HepG2 (cell line): ENCODE results near the gene PIP5KL1. TPM values are rescaled to one million over a fixed set of nuclear protein-coding genes. Genes with fewer than 3 reads are reported as not detected.

Experiments
- ATF7-NPFF ChIP-seq: sonication (generic); formaldehyde crosslinking; IDR thresholded peaks from 2 replicates; pipeline ENCODE4 v1.8.1; 2023; ENCODE audit warnings: mild to moderate bottlenecking, low read depth, missing genetic modification reagents, moderate library complexity
- ELF4 ChIP-seq: sonication (generic); formaldehyde crosslinking; IDR thresholded peaks from 2 replicates; pipeline ENCODE4 v1.5.0; 2020; ENCODE audit warnings: missing genetic modification reagents, mild to moderate bottlenecking, moderate library complexity, borderline replicate concordance
- MED1 ChIP-seq: sonication (generic); formaldehyde crosslinking; IDR thresholded peaks from 2 replicates; pipeline ENCODE4 v1.4.0; 2020; ENCODE audit warnings: missing genetic modification reagents
- NAIF1 ChIP-seq: sonication (generic); formaldehyde crosslinking; IDR thresholded peaks from 2 replicates; pipeline ENCODE4 v1.5.0; 2020; ENCODE audit warnings: mild to moderate bottlenecking, missing genetic modification reagents, borderline replicate concordance
- RXRA ChIP-seq: sonication (generic); formaldehyde crosslinking; IDR thresholded peaks from 2 replicates; pipeline ENCODE4 v1.5.1; 2020; ENCODE audit warnings: missing genetic modification reagents
- SMARCE1 ChIP-seq: fragments of 450-650 bp; IDR thresholded peaks from 2 replicates; pipeline ENCODE4 v1.6.1; 2017; ENCODE audit warnings: borderline replicate concordance
- ZNF430 ChIP-seq: sonication (generic); formaldehyde crosslinking; IDR thresholded peaks from 2 replicates; pipeline ENCODE4 v1.9.0; 2021; ENCODE audit warnings: mild to moderate bottlenecking, missing genetic modification reagents
- ZNF672 ChIP-seq: sonication (generic); formaldehyde crosslinking; IDR thresholded peaks from 2 replicates; pipeline ENCODE4 v1.8.1; 2022; ENCODE audit warnings: missing genetic modification reagents
- ZNF674 ChIP-seq: sonication (generic); formaldehyde crosslinking; IDR thresholded peaks from 2 replicates; pipeline ENCODE4 v1.5.0; 2020; ENCODE audit warnings: low read depth, mild to moderate bottlenecking, missing genetic modification reagents
- polyA plus RNA-seq, 8 experiments: library from polyadenylated mRNA; depleted of rRNA in 3 of 8; stranded (reverse) in 7 of 8; unstranded in 1 of 8; fragments of >200 nt; fragmentation: Illumina TruSeq in 4 of 8; extraction: Trizol in 4 of 8; gene quantifications; 2 replicates each; pipeline versions ENCODE4 v1.2.1 to v1.2.3, GENCODE V29; 2011 to 2016; ENCODE audit warnings: low read depth in 4 of 8, missing spikeins in 1 of 8, mixed read lengths in 1 of 8; ENCODE audit not compliant: insufficient read depth in 1 of 8
- total RNA-seq, 5 experiments: library from RNA; depleted of rRNA; stranded (reverse); fragments of >200 nt; fragmentation: Illumina TruSeq; extraction: Trizol; gene quantifications; 2 replicates each; pipeline ENCODE4 v1.2.3, GENCODE V29; 2016; ENCODE audit warnings: low read depth in 1 of 5
- TF ChIP-seq, protein P1 (sequence below): sonication (generic); formaldehyde crosslinking; IDR thresholded peaks from 2 replicates; pipeline ENCODE4 v1.4.0; 2020; ENCODE audit warnings: missing genetic modification reagents, mild to moderate bottlenecking, borderline replicate concordance
- TF ChIP-seq, protein P2 (sequence below): sonication (generic); formaldehyde crosslinking; IDR thresholded peaks from 2 replicates; pipeline ENCODE4 v1.4.0; 2020; ENCODE audit warnings: missing genetic modification reagents, borderline replicate concordance
- TF ChIP-seq, protein P3 (sequence below): sonication (generic); formaldehyde crosslinking; IDR thresholded peaks from 2 replicates; pipeline ENCODE4 v1.8.0; 2022; ENCODE audit warnings: missing genetic modification reagents, mild to moderate bottlenecking, inconsistent platforms, borderline replicate concordance
- TF ChIP-seq, protein P4 (sequence below): sonication (generic); formaldehyde crosslinking; IDR thresholded peaks from 2 replicates; pipeline ENCODE4 v1.4.0; 2020; ENCODE audit warnings: mild to moderate bottlenecking, missing genetic modification reagents
- TF ChIP-seq, protein P5 (sequence below): sonication (generic); formaldehyde crosslinking; conservative IDR thresholded peaks from 2 replicates; pipeline ENCODE4 v1.8.0; 2022; ENCODE audit warnings: mild to moderate bottlenecking, moderate library complexity, missing genetic modification reagents

Gene PIP5KL1
- total and polyA plus RNA-seq, 2 of the 13 experiments (the other 11 are each of a cell fraction or from before 2014, with no cell fraction given), result 0.20 to 0.49 TPM

DNA sequence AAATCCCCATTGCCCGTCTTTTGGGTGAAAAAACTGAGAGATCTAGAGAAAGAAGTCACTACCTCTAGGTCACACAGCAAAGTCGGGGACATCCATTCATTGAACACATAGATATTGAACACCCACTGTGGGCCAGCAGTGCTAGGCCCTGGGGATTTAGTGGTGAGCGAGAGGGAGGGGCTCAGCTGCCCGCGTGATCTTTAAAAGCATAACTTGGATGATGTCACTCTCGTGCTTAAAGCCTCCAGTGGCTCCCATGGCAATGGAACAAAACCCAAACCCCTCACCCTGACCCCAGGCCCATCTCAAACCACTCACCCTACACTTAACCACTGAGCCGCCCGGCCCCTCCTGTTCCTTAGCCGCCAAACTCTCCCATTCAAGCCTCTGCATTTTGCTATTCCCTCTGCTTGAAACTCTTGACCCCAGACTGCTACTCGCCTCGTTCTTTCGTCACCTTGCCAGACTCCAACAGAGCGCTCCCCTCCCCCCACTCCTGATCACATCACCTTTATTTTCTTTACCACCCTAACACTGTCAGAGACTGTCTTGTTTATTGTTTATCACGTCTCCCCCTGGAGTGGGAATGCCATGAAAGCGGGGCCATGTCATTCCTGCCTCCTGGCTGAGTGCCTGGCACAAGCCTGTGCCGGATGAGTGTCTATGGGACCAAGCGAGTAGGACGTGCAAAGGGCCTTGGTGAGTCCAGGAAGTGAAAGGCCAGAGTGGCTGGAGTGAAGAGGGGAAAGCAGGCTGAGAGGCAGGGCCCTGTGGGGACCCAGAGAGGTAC, 710 bp upstream of the PIP5KL1 start (continued):
- TF ChIP-seq, protein P1, sequence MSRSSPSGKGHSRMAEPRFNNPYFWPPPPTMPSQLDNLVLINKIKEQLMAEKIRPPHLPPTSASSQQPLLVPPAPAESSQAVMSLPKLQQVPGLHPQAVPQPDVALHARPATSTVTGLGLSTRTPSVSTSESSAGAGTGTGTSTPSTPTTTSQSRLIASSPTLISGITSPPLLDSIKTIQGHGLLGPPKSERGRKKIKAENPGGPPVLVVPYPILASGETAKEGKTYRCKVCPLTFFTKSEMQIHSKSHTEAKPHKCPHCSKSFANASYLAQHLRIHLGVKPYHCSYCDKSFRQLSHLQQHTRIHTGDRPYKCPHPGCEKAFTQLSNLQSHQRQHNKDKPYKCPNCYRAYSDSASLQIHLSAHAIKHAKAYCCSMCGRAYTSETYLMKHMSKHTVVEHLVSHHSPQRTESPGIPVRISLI, result no peak
- TF ChIP-seq, protein P2, sequence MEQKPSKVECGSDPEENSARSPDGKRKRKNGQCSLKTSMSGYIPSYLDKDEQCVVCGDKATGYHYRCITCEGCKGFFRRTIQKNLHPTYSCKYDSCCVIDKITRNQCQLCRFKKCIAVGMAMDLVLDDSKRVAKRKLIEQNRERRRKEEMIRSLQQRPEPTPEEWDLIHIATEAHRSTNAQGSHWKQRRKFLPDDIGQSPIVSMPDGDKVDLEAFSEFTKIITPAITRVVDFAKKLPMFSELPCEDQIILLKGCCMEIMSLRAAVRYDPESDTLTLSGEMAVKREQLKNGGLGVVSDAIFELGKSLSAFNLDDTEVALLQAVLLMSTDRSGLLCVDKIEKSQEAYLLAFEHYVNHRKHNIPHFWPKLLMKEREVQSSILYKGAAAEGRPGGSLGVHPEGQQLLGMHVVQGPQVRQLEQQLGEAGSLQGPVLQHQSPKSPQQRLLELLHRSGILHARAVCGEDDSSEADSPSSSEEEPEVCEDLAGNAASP (CRISPR knock-in tag), result no peak
- no peak for TF ChIP-seq ZNF674 (CRISPR knock-in tag)
- no peak for TF ChIP-seq SMARCE1
- TF ChIP-seq, protein P3, sequence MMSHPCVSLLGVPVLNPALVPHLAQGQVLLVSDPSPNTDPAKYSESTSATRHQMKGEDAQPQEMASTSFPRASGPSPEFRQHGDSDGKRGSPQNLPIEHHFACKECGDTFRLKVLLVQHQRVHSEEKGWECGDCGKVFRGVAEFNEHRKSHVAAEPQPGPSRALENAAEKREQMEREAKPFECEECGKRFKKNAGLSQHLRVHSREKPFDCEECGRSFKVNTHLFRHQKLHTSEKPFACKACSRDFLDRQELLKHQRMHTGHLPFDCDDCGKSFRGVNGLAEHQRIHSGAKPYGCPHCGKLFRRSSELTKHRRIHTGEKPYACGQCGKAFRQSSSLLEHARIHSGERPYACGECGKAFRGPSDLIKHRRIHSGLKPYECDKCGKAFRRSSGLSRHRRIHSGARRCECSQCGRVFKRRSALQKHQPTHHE (CRISPR knock-in tag), result no peak
- TF ChIP-seq ZNF430 (CRISPR knock-in tag), result peak; percentile 12; the same call in 1 of the 2 replicates
- no peak for TF ChIP-seq MED1 (CRISPR knock-in tag)
- TF ChIP-seq ATF7-NPFF (CRISPR knock-in tag), result no peak
- TF ChIP-seq, protein P4, sequence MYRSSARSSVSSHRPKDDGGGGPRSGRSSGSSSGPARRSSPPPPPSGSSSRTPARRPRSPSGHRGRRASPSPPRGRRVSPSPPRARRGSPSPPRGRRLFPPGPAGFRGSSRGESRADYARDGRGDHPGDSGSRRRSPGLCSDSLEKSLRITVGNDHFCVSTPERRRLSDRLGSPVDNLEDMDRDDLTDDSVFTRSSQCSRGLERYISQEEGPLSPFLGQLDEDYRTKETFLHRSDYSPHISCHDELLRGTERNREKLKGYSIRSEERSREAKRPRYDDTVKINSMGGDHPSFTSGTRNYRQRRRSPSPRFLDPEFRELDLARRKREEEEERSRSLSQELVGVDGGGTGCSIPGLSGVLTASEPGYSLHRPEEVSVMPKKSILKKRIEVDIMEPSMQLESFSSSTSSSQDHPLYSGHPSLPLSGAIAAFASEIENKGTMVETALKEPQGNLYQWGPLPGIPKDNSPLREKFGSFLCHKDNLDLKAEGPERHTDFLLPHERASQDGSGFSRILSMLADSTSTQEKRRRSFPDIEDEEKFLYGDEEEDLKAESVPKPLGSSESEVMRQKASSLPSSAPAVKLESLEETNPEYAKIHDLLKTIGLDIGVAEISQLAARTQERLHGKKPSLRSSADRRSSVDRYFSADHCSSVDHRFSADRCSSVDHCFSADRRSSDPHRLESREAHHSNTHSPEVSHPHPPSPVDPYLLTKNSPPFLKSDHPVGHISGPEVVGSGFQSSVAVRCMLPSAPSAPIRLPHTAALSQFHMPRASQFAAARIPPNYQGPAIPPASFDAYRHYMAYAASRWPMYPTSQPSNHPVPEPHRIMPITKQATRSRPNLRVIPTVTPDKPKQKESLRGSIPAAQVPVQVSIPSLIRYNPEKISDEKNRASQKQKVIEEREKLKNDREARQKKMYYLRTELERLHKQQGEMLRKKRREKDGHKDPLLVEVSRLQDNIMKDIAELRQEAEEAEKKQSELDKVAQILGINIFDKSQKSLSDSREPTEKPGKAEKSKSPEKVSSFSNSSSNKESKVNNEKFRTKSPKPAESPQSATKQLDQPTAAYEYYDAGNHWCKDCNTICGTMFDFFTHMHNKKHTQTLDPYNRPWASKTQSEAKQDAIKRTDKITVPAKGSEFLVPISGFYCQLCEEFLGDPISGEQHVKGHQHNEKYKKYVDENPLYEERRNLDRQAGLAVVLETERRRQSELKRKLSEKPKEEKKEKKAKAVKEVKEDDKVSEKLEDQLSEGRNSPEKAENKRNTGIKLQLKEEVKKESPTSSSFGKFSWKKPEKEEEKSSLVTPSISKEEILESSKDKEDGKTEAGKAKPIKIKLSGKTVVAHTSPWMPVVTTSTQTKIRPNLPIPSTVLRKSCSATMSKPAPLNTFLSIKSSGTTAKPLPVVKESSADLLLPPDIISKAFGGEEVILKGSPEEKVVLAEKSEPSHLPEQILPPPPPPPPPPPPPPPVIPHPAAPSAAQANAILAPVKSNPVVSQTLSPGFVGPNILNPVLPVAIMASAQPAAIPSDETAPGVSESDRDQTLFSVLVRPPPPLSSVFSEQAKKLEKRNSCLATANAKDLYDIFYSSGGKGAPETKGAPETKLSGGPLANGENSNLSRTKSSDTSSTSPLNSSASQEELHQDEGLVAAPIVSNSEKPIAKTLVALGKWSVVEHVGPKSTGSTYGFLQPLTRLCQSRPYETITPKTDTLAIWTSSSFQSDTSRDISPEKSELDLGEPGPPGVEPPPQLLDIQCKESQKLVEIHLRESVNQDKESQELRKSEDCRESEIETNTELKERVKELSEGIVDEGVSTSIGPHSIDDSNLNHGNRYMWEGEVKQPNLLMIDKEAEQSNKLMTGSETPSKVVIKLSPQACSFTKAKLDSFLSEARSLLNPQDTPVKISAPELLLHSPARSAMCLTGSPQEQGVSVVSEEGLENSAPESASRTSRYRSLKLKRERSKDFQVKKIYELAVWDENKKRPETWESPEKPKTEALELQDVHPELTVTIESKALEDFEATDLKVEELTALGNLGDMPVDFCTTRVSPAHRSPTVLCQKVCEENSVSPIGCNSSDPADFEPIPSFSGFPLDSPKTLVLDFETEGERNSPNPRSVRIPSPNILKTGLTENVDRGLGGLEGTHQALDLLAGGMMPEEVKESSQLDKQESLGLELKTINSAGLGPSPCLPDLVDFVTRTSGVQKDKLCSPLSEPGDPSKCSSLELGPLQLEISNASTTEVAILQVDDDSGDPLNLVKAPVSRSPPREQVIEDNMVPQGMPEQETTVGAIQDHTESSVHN, result 0 out of 2 replicates have a peak, but pooled peaks have one; percentile 49
- TF ChIP-seq ELF4 (CRISPR knock-in tag), result no peak
- TF ChIP-seq NAIF1 (CRISPR knock-in tag), result no peak
- TF ChIP-seq, protein P5, sequence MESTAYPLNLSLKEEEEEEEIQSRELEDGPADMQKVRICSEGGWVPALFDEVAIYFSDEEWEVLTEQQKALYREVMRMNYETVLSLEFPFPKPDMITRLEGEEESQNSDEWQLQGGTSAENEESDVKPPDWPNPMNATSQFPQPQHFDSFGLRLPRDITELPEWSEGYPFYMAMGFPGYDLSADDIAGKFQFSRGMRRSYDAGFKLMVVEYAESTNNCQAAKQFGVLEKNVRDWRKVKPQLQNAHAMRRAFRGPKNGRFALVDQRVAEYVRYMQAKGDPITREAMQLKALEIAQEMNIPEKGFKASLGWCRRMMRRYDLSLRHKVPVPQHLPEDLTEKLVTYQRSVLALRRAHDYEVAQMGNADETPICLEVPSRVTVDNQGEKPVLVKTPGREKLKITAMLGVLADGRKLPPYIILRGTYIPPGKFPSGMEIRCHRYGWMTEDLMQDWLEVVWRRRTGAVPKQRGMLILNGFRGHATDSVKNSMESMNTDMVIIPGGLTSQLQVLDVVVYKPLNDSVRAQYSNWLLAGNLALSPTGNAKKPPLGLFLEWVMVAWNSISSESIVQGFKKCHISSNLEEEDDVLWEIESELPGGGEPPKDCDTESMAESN (CRISPR knock-in tag), result no peak
- no peak for TF ChIP-seq ZNF672
- peak; percentile 52; the same call in 1 of the 2 replicates for TF ChIP-seq RXRA (CRISPR knock-in tag)
